OCI-LY1 (cell line): Measurements from ENCODE around the gene FBL.

Experiments used
- CTCF ChIP-seq: fragments of 200-600 bp; sonication (generic), shearing (Covaris generic); IDR thresholded peaks from 2 replicates; pipeline ENCODE4 v1.5.1; 2017; ENCODE audit warnings: mild to moderate bottlenecking, antibody characterized with exemption, low read length, moderate library complexity, mixed read lengths
- EZH2 ChIP-seq: fragments of 200-600 bp; sonication (generic), shearing (Covaris generic); IDR thresholded peaks from 2 replicates; pipeline ENCODE4 v1.8.0; 2017; ENCODE audit warnings: borderline replicate concordance, mixed run types, mild to moderate bottlenecking, antibody characterized with exemption, low read length, moderate library complexity, mixed read lengths

DNA sequence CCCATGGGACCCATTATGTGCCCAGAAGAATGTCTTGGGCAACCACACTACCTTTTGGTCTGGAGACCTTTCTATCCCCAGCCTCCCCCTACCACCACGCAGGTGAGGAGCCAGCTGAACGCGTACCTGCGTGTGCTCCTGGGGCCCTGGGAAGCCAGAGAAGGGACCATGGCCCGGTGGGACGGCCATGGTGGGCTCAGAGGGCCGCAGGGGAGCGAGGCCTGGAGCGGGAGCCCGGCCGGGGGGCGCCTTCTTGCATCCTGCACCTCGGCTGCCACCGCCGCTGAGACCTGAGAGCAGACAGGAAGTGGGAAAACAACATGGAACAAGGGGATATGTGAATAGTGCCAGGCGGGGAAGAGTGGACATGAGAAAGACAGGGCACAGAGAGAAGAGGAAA is 14.5 kb downstream of the FBL start:
- TF ChIP-seq CTCF (no peak), EZH2 (no peak)
